NCI-H2081 (cell line): ENCODE data around the gene DOCK9.

Source experiments
- DNase-seq, 2 experiments: peaks; one replicate each; lab custom pipeline; 2025; lab: John Stamatoyannopoulos, UW

Gene DOCK9

DNA sequence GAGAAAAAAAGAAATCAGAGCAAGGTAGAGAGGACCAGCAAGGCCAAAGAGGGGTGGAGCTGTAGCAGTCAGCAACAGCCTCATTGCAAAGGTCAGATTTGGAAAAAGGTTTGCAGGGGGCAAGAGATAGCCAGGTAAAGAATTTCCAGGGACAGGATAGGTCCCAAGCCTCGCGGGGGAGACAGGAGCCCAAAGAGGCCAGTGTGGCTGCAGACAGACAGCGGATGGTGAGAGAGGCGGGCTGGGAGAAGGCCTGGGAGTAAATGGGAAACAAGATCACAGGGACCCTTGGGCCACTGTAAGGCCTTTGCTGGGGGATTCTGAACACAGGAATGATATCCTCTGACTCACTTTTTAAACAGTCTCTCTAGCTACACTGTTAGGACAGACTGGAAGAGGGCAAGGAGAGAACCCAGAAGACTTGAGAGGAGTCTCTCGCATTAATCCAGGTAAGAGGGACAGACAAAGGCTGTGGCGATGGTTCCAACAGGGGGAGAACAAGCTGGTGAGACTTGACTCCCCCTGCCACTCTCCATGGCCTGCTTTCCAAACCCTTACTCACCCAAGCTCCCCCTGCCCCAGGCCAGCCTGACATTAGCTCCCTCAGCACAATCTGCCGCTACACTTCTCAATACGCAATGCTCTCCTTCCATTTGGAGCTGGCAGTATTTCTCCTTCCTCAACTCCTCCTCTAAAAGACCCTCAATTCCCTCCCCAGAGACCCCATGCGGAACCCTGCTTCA is 31.8 kb downstream of the DOCK9 start:
- DNase-seq = no peak

GRCh38 chr13:98944336-98944735 is 33.5 kb downstream of the DOCK9 start:
- DNase-seq = no peak

- DNase-seq = no peak
These were observed 34.9 kb downstream of the DOCK9 start for GRCh38 chr13:98942997-98943396.

GRCh38 chr13:98942485-98942884 is 35.4 kb downstream of the DOCK9 start:
- DNase-seq = no peak

GRCh38 chr13:98941536-98941935 is 36.3 kb downstream of the DOCK9 start:
- no peak for DNase-seq

DNA sequence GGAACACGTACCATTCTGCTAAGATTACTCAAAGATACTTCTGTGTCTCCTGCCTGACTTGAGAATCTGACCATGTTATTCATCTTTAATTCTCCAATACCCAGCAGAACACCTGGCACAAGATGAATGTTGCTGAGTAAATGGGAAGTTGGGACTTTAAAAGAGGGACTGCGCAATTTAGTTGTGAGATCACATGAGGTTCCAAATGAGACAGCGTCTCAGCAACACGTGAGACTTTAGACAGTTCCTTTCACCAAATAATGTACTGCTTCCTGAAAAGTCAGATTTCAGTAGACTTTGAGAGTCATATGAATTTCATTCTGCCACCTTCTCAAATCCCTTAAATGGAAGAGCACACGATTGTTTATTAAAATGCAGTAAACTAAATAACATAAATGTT is 36.7 kb downstream of the DOCK9 start:
- no peak for DNase-seq

- no peak for DNase-seq
These were observed 37.4 kb downstream of the DOCK9 start for GRCh38 chr13:98940325-98941001.

DNA sequence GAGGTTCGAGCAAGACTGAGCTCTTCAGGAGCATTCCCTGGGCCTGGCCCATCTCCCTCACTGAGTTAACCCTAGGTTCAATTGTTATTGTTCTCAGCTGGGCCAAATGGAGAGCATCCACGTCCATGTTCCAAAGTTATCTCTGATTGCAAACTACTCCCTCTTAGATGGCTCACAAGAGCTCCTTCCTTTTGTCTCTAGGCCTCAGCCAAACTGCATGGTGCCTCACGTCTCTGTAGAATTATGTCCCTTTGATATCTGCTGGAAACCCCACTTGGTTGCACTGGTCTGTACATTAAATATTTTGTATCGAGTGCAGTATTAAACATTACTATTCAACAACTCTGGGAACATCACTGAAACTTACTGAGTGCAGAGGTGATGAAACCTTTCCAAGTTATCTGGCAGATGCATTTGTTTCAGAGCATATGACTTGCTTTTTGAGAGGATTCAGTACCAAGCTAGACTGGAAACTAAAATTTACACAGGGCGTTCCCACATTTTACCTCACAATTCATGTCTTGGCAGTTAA is 38.1 kb downstream of the DOCK9 start:
- no peak for DNase-seq

DNA sequence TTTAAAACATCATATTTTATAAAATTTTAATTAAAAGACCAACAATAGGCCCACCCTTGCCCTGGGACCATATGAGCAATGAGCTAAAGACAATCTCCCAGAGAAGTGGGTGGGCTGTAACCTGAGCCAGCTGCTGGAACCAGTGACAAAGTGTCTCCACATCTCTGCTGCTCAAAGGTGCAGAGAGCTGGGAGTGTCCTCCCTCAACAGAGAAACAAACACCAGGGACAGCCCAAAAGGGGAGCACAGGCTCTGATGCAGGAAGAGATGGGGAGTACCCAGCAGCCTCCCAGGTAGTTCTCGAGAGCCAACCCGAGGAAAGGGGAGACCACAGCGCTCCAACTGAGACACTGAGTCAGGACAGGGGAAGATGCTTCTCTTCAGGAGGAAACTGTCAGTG is 39.1 kb downstream of the DOCK9 start:
- DNase-seq = no peak

GRCh38 chr13:98937911-98938381 is 39.9 kb downstream of the DOCK9 start:
- no peak for DNase-seq

GRCh38 chr13:98934243-98934642 is 43.6 kb downstream of the DOCK9 start:
- DNase-seq = no peak

DNA sequence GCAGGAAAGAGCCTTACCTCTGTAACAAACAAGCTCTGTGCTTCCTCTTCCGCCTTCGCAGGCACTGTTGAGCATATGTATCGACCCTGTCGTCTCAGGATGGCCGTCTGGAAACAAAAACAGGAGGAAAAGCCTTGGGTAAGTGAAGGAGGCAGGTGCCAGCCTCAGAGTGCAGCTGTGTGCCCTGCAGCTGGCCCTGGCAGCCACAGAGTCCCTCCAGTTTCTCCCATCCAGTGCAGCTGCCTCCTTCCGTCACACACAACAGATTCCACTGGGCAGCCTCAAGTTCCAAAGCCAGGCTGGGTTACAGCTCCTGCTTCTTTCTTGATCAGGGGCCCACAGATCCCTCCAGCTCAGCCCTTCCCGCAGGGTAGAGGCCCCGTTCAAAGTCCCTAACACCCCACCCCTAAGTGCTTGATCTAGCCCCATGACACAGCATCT is 47.7 kb downstream of the DOCK9 start:
- DNase-seq = no peak

DNA sequence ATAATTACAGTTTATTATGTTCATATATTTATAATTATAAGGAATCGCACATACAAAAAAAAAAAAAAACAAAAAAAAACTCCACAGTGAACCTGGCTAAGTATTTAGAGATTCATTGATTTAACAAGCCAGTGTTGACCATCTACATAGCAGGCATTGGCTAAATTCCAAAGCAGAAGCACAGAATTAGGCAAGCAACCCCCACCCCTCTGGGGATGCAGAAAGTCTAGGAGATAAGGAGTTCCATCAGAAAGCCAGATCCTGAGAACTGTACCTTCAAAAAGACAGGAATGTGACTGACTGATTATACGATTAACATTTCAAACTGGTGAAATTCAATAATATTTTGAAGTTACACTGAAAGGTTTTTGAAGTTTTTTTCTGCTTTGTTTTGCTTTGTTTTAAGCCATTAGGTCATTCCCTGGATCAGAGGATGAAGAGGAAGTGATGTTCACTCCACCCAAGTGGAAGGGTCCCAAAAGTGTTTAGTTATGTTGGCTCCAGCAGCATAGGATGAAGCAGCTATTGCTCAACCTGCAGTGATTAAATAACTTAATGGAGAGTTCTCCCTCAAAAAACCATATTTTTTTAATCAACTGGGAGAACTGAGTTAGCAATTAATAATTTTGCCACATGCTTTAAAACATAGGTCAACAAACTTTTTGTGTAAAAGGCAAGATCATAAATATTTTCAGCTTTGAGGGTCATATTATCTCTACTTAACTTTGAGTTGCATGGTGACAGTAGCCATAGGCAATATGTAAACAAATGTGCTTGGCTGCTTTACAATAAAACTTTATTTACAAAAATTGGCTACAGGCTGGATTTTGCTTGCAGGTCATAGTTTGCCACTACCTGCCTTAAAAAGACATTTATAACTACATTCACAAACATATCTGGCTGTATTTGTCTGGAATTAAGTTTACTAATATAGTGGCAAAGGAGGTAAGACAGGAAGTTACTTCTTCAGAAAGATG is 49.6 kb downstream of the DOCK9 start:
- DNase-seq = peak in 1 of 2 experiments; percentile 43

- no peak for DNase-seq
These were observed 51.9 kb downstream of the DOCK9 start for GRCh38 chr13:98925949-98926348.

- no peak for DNase-seq
These were observed 54.0 kb downstream of the DOCK9 start for GRCh38 chr13:98923641-98924397.

DNA sequence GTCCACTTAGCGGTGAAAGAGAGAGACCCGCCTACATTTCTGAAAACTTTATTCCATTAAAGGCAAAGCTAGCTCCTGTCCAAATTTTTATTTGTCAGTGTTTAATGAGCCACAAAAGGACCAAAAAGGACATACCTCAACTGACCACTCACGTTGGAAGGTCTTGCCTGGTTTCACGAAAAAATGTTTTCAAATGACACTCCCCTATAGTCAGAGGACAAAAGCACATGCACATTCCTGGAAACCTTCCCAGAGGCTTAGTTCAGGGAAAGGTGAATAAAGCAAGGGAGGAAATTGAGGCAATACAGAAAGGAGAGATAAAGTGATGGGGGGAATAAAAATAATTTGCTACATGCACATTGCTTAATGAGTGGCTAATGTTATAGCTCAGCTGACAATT is 55.6 kb downstream of the DOCK9 start:
- DNase-seq = no peak

DNA sequence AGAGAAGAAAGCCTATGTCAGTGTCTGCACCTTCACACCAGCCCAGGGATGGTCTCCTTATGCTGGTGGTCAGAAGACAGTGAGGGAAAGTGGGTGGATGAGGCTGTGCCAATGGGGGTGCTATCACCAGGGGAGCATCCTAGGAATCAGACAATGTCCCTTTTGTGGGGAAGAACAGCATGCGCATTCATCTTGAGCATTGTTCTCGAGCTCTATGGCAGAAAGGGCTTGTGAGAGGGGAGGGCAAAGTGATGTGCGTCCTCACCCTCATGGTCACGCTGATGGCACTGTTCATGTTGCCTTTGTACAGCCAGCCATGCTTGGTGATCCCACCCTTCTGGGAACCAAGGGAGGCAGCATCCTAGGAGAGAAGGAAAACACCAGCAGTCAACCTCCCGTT is 56.1 kb downstream of the DOCK9 start:
- no peak for DNase-seq

DNA sequence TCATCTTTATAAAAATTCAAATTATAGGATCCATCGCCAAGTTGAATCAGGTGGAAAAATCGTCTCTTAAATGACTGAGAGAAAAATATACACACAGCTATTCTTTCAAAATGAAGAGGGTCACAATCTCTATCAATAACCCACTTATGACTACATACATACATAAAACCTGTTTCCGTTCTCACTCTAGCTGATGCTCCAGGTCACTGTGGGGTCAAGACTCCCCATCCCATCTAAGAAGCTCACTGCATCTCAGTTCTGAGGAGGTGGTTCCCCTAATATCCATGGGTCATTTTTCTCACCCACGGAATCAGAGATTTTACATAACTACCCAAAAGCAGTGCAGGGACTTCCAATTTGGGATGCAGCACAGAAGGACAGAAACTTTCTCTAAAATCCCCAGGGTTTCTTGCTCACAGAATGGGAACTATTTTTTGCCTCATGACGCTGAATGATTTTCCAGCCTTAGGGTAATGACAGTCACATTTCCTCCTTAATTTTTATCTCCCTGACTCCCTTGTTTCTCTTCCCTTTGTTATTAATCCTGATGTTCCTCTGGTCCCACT is 56.8 kb downstream of the DOCK9 start:
- no peak for DNase-seq

DNA sequence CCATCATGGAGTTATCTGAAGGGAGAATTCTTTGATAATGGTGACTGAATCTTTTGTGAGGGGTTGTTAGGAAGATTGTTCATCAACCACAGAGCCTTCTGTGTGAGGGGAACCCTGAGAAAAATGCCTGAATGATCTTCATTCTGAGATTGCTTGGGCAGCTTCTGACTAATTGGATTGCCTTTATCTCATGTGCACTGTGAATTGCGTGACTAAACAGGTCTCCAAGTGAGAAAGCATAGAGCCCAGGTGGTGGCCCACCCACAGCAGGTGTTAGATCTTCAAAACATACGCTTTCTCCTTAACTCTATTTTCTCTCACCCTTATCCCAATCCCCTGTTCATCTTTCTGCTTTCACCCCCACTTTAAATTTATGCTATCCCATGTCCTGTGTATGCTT is 58.3 kb downstream of the DOCK9 start:
- no peak for DNase-seq

DNA sequence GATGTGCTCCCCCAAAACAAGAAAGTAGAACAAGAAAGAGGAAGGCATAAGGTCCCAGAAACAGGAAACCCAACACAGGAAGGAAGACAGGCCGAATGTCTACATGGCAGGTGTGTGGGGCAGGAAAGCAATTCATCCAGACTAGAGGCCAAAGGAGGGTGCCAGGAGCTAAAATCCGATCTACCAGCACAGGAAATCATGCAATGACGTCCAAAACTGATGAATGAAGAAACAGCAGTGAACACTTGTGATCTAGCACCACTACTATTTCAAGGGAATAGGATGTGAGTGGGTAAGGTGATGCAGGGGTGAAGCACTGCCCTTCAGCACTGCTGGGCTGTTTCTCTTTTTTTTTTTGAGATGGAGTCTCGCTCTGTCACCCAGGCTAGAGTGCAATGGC is 59.1 kb downstream of the DOCK9 start:
- no peak for DNase-seq

DNA sequence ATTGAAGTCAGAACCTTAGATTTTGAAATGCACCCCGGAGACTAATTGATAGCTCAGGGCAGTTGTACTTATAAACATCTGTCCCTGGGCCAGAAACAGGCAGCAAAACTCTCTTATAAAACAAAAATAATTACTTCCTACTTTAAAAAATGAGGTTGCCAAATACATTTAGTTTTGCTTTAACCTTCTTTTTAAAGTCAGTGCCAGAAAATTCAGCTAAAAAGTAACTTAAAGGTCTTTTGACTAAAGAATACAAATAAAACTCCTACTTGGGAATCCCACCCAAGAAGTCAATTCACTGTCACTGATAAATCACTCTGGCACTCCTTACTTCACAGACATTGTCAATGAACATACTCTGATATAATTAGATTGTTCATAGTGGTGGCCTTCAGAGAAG is 60.7 kb downstream of the DOCK9 start:
- DNase-seq = no peak
